TTC549 (cell line): ENCODE data around the gene TRIM67.

Experiments used
- FAIRE-seq: peaks from 2 replicates; lab custom pipeline; 2012; peaks lifted over from hg19 to GRCh38; lab: Jason Lieb, UNC

Gene TRIM67

DNA sequence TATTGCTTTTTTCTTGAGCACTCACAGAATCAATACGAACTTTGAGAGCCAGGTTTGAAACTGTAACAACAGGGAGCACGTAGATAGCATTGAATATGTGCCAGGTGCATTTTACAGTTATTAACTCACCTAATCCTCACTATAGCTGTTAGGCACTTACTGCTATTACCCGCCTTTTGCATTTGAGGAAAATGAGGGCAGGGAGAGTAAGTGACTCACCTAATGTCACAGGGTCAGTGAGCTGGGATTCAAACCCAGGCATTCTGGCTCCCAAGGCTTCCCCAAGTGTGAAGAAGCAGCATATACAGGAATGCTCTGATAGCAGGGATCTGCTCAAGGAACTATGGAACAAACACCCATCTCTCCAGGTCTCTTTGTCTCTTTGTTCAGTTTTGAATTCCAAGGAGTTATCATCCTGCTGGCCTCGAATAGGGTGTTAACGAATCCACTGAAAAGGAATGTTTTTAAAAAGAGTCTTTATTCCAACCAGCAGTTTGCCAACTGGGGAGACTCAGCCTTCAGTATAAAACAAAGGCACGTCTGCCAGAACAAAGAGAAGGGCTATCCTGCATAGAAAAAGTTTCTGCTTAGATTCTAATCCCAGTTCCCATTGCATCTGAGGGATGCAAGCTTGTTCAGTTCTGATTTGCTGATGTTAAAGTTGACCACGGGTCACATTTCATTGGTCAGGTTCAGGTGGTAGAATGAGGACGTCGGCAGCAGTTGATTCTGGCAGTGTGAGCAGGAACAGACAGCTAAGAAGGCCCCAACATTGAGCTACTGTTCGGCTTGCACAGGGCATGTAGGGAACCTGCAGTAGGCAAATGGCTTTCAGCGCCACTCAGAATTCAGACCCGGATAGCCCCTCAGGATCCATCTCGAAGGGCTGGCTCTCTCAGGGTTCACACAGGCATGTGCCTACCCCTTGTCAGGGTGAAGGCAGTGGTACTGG, 22.1 kb downstream of the TRIM67 start:
- FAIRE-seq: no peak

- FAIRE-seq: no peak
These were observed 23.0 kb downstream of the TRIM67 start for GRCh38 chr1:231184891-231185290.

DNA sequence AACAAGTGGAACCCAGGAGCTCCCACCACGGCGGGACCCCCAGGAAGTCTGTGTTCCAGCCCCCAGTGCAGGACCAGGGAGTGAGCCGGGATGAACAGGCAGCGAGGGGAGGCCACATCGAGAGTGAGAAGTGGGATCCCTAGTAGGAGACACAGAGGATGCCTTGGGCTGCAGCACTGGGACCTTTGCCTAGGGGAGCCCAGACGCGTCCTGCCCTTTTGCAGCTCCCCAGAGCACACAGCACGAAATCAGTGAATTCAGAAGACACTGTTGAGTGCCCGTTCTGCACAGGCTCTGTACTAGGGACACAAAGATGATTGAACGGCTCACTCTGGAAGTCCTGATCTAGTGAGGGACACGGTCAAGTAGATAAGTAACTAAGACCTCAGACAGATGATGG, 23.5 kb downstream of the TRIM67 start:
- FAIRE-seq: no peak

DNA sequence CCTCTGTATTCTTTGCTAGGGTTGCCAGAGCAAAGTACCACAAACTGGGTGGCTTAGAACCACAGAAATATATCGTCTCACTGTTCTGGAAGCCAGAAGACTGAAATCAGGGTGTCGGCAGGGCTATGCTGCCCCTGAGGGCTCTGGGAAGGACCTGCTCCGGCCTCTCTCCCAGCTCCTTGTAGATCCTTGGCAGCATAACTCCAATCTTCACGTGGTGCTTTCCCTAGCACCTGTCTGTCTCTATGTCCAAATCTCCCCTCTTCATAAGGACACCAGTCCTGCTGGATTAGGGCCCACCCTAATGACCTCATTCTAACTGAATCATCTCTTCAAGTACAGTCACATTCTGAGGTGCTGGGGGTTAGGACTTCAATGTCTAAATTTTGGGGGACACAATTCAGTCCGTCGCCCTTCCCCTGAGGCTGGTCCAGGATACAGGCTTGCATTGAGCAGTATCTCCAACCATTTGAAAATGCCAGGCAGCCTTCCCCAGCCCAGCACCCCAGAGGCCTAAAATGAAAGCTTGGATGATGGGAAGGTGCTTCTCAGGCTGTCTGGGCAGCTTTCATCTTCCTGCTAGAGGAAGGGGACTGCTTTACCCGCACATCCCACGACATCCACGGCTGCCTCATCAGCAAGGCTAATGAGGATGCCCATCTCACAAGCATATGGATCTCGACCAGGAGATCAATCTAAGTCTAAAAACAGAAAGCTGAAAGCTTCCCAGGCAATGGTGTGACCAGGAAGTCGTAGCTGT, 24.7 kb downstream of the TRIM67 start:
- FAIRE-seq: no peak

GRCh38 chr1:231187571-231187970, 25.7 kb downstream of the TRIM67 start:
- no peak for FAIRE-seq

DNA sequence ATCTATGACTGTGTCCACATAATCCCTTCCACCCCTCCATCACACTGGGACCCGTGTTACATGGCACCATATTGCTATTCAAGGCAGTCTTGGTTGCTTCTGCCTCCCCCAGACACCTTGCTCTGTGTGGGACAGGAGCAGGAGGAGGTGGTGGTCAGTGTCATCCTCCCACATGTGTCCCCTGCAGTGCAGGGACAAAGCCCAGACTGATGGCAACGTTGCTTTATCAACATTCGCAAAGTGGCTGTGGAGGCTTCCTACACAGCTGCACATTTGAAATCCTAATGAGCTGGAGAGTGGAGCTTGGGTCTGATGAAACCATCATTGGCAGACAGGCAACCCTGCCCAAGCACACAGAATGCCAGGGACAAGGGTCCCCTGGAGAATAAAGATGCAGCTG, 26.2 kb downstream of the TRIM67 start:
- no peak for FAIRE-seq

- no peak for FAIRE-seq
These were observed 26.9 kb downstream of the TRIM67 start for GRCh38 chr1:231188768-231189167.

DNA sequence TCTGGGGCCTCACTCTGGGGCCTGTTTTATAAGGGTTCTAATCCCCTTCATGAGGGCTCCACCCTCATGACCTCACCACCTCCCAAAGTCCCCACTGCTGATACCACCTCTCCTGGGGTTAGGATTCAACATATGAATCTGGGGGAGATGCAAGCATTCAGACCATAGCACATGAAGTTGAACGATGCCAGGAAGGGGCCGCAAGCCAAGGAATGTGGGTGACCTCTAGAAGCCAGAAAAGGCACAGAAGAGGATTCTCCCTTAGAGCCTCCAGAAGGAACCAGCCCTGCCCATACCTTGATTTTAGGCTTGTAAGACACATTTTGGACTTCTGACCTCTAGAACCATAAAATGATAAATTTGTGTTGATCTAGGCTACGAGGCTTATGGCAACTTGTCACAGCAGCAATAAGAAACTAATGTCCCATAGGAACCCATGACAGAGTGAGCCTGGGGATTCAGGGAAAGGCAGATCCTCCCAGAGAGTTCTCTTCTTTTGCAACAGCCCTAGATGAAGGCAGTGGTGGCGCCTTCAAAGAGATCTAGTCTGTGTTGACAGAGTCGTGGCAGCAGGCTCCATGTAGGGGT, 27.9 kb downstream of the TRIM67 start:
- no peak for FAIRE-seq

- no peak for FAIRE-seq
These were observed 28.6 kb downstream of the TRIM67 start for GRCh38 chr1:231190456-231190855.

DNA sequence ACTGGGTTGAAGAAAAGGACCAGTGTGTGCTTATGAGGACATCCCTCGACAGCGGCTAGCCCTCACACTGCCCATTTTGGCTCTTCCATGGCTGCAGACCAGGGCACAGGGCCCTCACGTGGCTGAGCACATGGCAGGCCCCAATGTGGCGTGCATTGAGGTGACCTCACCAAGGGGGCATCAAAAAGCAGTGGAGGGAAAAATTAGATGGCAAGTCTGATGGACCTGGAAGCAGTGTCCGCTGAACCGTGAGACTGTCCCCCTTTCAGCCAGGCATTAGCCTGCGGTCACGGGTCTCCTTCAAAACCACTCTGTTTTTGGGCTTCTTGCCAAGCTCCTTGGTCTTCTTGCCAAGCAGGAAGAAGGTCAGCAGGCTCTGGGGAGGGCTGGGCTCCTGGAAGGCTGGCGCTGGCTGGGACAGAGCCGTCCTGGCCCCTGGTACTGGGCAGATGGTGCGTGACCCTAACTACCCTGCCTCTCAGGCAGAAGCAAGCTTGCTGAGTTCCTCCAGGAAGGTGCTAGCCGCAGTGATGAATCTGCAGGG, 30.8 kb downstream of the TRIM67 start:
- FAIRE-seq: no peak

DNA sequence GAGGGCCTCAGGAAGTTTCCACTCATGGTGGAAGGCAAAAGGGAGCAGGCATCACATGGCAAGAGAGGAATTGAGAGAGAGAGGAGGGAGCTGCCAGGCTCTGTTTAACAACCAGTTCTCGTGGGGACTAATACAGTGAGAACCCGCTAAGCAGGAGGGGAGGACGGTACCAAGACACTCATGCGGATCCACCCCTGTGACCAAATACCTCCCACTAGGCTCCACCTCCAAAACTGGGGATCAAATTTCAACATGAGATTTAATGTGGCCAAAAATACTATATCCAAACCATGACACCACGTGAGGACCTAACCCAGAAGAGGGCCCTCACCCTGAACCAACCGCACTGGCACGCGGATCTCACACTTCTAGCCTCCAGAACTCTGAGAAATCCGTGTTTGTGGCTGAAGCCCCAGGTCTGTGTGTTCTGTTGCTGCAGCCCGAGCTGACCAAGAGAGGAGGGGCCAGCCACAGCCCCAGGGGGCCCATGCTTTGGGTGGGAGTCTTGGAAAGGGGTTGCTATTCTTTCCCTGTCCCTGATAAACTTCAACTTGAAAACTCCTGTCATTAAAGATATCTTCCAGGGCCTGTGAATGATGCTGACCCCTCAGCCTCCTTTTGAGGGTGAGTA, 32.0 kb downstream of the TRIM67 start:
- no peak for FAIRE-seq

DNA sequence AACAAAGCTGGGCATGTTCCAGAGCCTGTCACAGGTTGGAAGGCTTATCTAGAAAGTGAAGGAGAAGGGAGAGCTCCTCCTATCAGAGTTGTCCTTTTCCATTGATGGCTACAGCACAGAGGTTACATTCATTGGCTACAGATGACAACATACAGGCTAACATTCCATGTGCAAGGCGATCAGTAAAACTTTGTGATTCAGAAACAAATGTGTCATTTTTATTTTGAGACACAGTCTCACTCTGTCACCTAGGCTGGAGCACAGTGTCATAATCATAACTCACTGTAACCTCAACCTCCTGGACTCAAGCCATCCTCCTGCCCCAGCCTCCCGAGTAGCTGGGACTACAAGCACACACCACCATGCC, 32.6 kb downstream of the TRIM67 start:
- no peak for FAIRE-seq

- FAIRE-seq: no peak
These were observed 33.1 kb downstream of the TRIM67 start for GRCh38 chr1:231194843-231195516.

GRCh38 chr1:231196307-231196706, 34.4 kb downstream of the TRIM67 start:
- FAIRE-seq: no peak

- FAIRE-seq: no peak
These were observed 34.9 kb downstream of the TRIM67 start for GRCh38 chr1:231196728-231197127.

DNA sequence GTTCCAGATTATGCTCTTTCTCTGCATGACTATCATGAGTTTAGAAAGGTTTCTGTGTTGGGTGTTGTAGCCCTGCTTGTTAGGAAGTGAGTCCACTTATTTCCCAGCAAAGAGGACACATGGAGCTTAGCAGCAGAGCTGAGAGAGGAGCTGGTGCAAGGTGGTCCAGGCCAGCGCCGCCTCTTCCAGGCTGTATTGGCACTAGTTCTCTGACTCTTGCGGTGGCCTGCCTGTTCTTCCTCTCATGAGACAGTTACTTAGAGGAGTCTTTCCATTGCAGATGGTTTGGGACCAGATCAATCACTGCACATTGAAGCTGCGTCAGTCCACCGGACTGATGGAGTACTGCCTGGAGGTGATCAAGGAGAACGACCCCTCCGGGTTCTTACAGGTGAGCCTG, 38.0 kb downstream of the TRIM67 start:
- no peak for FAIRE-seq

DNA sequence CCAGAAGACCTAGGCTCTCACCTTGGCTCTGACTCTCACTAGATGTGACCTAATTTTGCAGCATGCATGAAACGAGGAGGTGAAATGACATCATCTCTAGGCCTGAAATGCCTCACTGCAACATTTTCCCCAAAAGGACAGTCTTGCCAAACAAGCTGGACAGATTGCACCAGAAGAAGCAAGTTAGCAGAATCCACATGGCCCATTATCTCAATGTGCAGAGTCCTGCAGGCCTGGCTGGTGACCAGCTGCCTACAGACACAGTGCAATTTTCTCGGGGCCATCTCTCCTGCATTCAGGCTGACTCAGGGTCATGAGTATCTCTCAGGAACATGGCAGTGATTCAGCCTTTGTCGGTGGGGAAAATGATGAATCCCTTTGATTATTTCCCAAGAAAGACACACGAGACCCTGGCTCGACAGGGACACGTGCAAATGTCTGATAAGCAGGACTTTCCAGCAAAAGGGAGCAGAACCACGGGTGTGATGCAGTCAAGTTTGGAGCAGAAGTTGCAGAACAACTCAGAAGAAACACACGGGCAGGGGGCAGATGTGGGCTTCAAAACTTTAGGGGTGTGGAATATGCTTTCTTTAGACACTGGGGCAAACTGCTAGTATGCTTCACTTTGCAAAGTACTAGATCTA, 38.7 kb downstream of the TRIM67 start:
- FAIRE-seq: no peak

GRCh38 chr1:231201375-231201978, 39.6 kb downstream of the TRIM67 start:
- FAIRE-seq: no peak

GRCh38 chr1:231201979-231202633, 40.2 kb downstream of the TRIM67 start:
- FAIRE-seq: no peak
